ENCODE results near the gene CYP26C1. TPM values are rescaled to one million over a fixed set of nuclear protein-coding genes. Genes with fewer than 3 reads are reported as not detected.

CYP26C1 gene
- total and polyA plus RNA-seq, 2 donors from 2014 or later = 0.09 to 0.35 TPM

GRCh38 chr10:93085272-93085859 lies 24.8 kb downstream of the CYP26C1 start:
- DNase-seq = no peak
- no peak for TF ChIP-seq CTCF (IDR thresholded peaks at IDR 0.05; ENCODE audit: borderline replicate concordance, extremely low read depth, insufficient read depth)
- intact Hi-C loops (cut with DNase I) = no loop called here
- Histone ChIP-seq H3K9ac (ENCODE audit: low read length in 3 of 3) (no peak overlapping the region), H3K36me3 (ENCODE audit: control insufficient read depth in 2 of 3, insufficient read depth in 3 of 3, low read length in 3 of 3) (no peaks in the 10 kb centered on the region), H3K4me3 (ENCODE audit: low read length in 3 of 3) (no peak overlapping the region), H3K4me1 (ENCODE audit: control insufficient read depth in 2 of 3, insufficient read depth in 2 of 3, low read depth in 1 of 3, low read length in 3 of 3) (no peaks in the 10 kb centered on the region), H3K27me3 (ENCODE audit: control insufficient read depth, insufficient read depth, low read length) (no peaks in the 10 kb centered on the region), H3K27ac (ENCODE audit: low read depth in 2 of 2, low read length in 2 of 2) (no peak overlapping the region), H3K9me3 (ENCODE audit: control insufficient read depth in 2 of 3, insufficient read depth in 1 of 3, low read length in 3 of 3) (no peaks in the 10 kb centered on the region)
- FAIRE-seq = no peak

DNA sequence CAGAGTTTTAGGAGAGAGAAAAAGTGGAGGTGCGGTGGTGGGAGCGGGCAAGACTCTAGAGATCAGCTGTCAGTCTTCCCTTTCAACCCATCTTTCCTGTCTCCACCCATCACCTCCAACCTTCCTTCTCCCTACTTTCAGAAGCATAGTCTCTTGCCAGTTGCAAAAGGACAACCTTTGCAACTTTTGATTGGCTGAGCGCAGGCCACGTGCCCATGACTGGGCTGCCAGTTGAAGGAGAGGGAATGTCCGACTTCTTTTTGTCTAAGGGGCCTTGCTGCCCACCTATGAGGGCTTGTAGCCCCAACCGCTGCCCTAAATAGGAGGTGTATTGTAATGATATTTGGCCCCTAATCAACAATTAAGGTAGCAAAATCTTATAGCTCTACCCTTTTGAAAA lies 25.7 kb downstream of the CYP26C1 start:
- H3K4me1 ChIP-seq (ENCODE audit: control insufficient read depth in 2 of 3, insufficient read depth in 2 of 3, low read depth in 1 of 3, low read length in 3 of 3) = no peaks in the 10 kb centered on the region
- H3K4me3 ChIP-seq (ENCODE audit: low read length in 3 of 3) = no peak overlapping the region
- intact Hi-C loops (cut with DNase I) = no loop called here
- no peak overlapping the region for H3K27ac ChIP-seq (ENCODE audit: low read depth in 2 of 2, low read length in 2 of 2)
- TF ChIP-seq CTCF (IDR thresholded peaks at IDR 0.05; ENCODE audit: borderline replicate concordance, extremely low read depth, insufficient read depth) = no peak
- H3K9ac ChIP-seq (ENCODE audit: low read length in 3 of 3) = no peak overlapping the region
- H3K27me3 ChIP-seq (ENCODE audit: control insufficient read depth, insufficient read depth, low read length) = no peaks in the 10 kb centered on the region
- no peaks in the 10 kb centered on the region for H3K9me3 ChIP-seq (ENCODE audit: control insufficient read depth in 2 of 3, insufficient read depth in 1 of 3, low read length in 3 of 3)
- no peaks in the 10 kb centered on the region for H3K36me3 ChIP-seq (ENCODE audit: control insufficient read depth in 2 of 3, insufficient read depth in 3 of 3, low read length in 3 of 3)
- FAIRE-seq (no peak), DNase-seq (no peak)

GRCh38 chr10:93087846-93088245 lies 27.2 kb downstream of the CYP26C1 start:
- no peaks in the 10 kb centered on the region for H3K9me3 ChIP-seq (ENCODE audit: control insufficient read depth in 2 of 3, insufficient read depth in 1 of 3, low read length in 3 of 3)
- intact Hi-C loops (cut with DNase I) = no loop called here
- no peak for FAIRE-seq

More at GRCh38 chr10:93087846-93088245, 27.2 kb downstream of the CYP26C1 start:
- Histone ChIP-seq H3K4me3 (ENCODE audit: low read length in 3 of 3) (no peak overlapping the region), H3K36me3 (ENCODE audit: control insufficient read depth in 2 of 3, insufficient read depth in 3 of 3, low read length in 3 of 3) (no peaks in the 10 kb centered on the region), H3K27ac (ENCODE audit: low read depth in 2 of 2, low read length in 2 of 2) (no peak overlapping the region), H3K9ac (ENCODE audit: low read length in 3 of 3) (no peak overlapping the region), H3K4me1 (ENCODE audit: control insufficient read depth in 2 of 3, insufficient read depth in 2 of 3, low read depth in 1 of 3, low read length in 3 of 3) (no peaks in the 10 kb centered on the region), H3K27me3 (ENCODE audit: control insufficient read depth, insufficient read depth, low read length) (no peaks in the 10 kb centered on the region)
- no peak for DNase-seq
- no peak for TF ChIP-seq CTCF (IDR thresholded peaks at IDR 0.05; ENCODE audit: borderline replicate concordance, extremely low read depth, insufficient read depth)

All from kidney (tissue), 14 donors.